NOMO-1 treated with DMSO at 0.1 percent for 48 hours (cell line): Measurements from ENCODE around the gene PLCE1.

ENCODE experiments used
- DNase-seq: peaks from one replicate; lab custom pipeline; 2025; ENCODE audit not compliant: unreplicated experiment; lab: John Stamatoyannopoulos, UW

Gene PLCE1

GRCh38 chr10:93993414-93993781 lies 333 bp upstream of the PLCE1 start:
- no peak for DNase-seq

- DNase-seq = no peak
These were observed 689 bp downstream of the PLCE1 start for GRCh38 chr10:93994438-93994801.

GRCh38 chr10:93995182-93995581 lies 1.5 kb downstream of the PLCE1 start:
- no peak for DNase-seq

DNA sequence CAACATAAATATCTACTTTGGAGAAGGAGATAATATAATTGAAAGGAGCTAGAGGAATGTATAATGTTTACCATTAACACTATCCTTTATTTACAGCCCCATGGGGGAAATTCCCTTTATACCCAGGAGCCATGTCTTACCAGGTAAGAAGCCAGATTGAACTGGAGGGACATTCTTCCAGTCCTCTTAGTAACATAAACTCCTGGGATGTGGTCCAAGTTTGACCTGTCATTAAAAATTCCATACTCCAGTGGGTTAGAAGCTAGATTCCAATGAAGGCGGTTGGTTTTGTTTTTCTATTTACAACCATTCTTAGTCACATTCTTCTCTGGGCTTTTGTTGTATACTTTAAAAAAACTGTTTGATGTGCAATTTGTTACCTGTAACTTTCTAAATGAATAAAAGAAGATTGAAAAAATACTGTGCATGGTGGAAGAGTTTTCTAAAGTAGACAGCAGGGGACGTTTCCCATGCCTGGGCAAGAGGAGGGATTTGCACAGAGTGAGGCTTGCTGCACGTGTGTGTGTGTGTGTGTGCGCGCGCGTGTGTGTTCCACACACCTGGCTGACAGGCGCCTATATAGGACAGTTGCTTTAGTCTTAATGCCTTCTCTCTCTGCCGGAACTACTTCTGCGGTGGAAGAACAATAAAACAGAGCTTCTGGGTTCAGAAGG lies 2.0 kb downstream of the PLCE1 start:
- no peak for DNase-seq

- no peak for DNase-seq
These were observed 2.8 kb downstream of the PLCE1 start for GRCh38 chr10:93996551-93996950.

DNA sequence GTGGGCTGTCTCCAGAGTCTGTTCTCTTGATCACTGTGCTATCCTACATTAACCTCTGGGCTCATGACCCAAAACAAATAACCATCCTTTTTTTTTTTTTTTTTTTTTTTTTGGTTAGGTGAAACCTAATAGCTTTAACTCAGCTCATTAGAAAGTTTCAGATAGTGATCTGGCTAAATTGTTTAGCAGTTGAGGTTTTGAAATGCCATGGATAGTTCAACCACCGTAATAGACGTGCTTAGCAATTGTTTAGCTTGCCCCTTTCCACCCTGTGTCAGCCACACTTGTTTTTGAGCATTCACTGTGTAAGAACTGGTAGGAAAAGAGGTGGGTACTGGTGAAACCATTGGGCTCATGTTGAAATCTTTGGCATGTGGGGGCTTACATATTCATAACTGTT lies 3.8 kb downstream of the PLCE1 start:
- DNase-seq = no peak

DNA sequence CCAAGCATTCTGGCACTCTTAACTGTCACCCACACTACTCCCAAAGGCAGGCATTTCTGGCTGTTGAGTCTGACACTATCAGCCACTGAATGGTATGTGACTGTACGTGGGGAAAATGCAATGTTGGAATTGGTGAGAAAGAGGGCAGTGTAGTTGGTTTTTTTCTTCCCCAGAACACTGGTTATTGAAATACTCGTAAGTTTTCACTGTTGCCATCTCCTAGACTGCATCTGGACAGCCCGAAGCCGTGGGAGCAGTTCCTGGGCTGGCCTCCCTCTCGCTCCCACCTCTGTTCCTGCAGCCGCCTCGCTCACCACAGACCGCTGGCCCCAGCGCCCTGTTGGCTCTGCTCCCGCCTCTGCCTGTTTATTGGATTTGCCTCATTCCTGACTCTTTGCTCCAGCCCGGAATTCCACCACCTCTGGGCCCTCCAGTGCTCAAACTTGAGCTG lies 5.7 kb downstream of the PLCE1 start:
- DNase-seq = no peak

- DNase-seq = no peak
These were observed 7.1 kb downstream of the PLCE1 start for GRCh38 chr10:94000638-94001415.

GRCh38 chr10:94001416-94001810 lies 7.7 kb downstream of the PLCE1 start:
- DNase-seq = no peak

DNA sequence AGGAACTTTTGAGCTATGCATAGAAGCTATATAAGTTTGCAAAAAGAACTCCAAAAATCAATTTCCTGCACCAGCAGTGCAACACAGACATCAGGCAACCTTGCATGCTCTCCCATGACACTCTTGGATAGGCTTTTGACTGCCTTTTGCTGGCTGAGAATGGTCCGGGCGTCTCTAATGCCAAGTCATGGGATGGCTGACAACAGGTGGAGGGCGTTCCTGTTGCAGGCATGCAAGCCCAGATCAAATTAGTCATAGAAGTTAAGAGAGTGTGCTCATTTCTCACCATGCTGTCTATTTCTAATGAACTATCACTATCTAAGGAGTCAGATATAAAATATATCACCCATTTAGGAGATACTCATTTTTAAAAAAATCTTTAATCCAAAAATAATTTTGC lies 8.4 kb downstream of the PLCE1 start:
- DNase-seq = no peak

DNA sequence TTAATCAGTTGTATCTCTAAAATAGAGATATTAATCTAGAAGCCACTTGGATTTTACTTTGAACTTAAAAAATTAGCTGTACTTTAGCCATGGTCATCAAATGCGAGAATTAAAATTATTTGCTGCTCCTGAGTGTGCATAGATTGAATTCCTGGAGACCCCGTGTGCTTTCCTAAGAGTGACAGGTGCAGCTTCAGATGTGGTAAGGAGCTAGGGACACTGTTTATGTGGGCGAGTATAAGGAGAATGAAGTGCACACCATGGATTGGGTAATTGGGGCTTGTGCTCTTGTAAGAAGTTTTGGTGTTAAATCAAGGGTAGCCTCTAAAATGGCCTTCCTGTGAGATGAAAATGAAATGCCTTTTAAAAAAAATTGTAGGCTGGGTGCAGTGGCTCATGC lies 9.8 kb downstream of the PLCE1 start:
- no peak for DNase-seq

- DNase-seq = no peak
These were observed 11.3 kb downstream of the PLCE1 start for GRCh38 chr10:94005050-94005449.

GRCh38 chr10:94006591-94007550 lies 13.1 kb downstream of the PLCE1 start:
- no peak for DNase-seq

GRCh38 chr10:94008526-94008925 lies 14.8 kb downstream of the PLCE1 start:
- DNase-seq = no peak

GRCh38 chr10:94010116-94010515 lies 16.4 kb downstream of the PLCE1 start:
- DNase-seq = no peak

- DNase-seq = no peak
These were observed 17.2 kb downstream of the PLCE1 start for GRCh38 chr10:94010886-94011285.

GRCh38 chr10:94011296-94011695 lies 17.6 kb downstream of the PLCE1 start:
- DNase-seq = no peak

DNA sequence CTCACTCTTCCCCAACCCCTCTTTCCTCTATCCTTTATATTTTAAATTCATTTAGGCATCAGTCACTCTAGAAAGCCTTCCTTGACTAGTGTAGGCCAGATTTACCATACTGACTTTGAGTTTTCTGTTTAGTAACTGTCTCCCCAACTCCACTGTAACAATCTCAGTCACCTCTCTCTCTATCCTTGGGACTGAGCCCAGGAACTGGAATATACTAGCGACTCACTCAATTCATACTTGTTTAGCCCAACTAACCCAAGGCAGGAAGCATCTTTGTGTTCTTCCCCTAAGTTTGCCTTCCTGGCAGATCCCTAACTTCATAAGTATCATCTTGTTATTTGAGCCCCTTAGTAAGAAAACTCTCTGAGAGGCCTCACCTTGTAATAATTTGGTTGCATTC lies 19.1 kb downstream of the PLCE1 start:
- DNase-seq = no peak

- no peak for DNase-seq
These were observed 19.6 kb downstream of the PLCE1 start for GRCh38 chr10:94013331-94013760.

- no peak for DNase-seq
These were observed 20.6 kb downstream of the PLCE1 start for GRCh38 chr10:94014304-94014703.
